ENCODE results near the gene ENTR1. TPM values are rescaled to one million over a fixed set of nuclear protein-coding genes. Genes with fewer than 3 reads are reported as not detected.

ENTR1 gene
- total RNA-seq, 1 experiment from 2014 or later: 90.8 TPM

DNA sequence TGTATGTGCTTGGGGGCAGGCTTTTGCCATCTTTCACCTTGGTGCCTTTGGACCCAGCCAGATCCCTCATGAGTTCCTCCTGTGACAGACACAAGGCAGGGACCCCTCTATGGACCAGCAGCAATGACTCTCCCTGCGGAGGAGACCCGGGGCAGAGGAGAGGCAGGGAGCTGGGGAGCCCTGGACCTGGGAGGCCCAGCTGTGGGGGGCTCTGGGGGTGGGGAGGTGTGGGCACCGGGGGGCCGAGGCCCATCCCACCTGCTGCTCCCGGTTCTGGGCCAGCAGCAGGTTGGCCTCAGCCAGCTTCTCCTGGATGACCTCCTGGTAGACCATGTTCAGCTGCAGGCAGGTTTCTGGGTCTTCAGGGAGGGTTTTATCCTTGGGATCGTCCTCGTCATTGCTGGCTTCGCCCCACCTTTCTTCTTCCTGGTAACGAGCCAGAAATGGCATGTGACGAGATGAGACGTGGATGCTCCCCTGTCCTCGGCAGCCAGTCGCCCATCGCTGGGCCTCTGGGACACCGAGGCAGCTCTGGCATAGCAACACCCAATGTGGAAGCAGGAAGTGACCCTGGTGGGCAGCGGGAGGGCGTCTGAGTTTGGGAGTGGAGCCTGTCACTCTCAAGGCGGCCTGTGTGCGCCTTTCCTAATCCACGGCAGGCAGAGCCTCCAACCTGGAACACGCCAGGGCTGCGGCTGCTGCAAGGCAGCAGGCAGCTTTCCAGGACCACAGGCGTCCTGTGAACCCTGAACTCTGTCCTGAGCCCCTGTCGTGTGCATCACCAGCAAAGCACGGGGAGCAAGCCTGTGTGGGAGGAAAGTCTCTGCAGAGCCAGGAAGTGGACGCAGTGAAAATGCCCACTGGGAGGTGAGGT is 14.8 kb downstream of the ENTR1 start:
- TF ChIP-seq TCF7L2 (IDR thresholded peaks at IDR 0.05; ENCODE audit: low read depth, low read length) (no peak), SIN3A (IDR thresholded peaks at IDR 0.05; ENCODE audit: borderline replicate concordance, insufficient read depth, low read depth, low read length) (no peak), POLR2AphosphoS5 (IDR thresholded peaks at IDR 0.05; ENCODE audit: low read depth, low read length) (no peak)
- TF ChIP-seq, protein P1, sequence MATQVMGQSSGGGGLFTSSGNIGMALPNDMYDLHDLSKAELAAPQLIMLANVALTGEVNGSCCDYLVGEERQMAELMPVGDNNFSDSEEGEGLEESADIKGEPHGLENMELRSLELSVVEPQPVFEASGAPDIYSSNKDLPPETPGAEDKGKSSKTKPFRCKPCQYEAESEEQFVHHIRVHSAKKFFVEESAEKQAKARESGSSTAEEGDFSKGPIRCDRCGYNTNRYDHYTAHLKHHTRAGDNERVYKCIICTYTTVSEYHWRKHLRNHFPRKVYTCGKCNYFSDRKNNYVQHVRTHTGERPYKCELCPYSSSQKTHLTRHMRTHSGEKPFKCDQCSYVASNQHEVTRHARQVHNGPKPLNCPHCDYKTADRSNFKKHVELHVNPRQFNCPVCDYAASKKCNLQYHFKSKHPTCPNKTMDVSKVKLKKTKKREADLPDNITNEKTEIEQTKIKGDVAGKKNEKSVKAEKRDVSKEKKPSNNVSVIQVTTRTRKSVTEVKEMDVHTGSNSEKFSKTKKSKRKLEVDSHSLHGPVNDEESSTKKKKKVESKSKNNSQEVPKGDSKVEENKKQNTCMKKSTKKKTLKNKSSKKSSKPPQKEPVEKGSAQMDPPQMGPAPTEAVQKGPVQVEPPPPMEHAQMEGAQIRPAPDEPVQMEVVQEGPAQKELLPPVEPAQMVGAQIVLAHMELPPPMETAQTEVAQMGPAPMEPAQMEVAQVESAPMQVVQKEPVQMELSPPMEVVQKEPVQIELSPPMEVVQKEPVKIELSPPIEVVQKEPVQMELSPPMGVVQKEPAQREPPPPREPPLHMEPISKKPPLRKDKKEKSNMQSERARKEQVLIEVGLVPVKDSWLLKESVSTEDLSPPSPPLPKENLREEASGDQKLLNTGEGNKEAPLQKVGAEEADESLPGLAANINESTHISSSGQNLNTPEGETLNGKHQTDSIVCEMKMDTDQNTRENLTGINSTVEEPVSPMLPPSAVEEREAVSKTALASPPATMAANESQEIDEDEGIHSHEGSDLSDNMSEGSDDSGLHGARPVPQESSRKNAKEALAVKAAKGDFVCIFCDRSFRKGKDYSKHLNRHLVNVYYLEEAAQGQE (IDR thresholded peaks at IDR 0.05; ENCODE audit: insufficient read depth in 1 of 2, low read depth in 2 of 2, low read length in 1 of 2): no peak
- TF ChIP-seq, protein P2, sequence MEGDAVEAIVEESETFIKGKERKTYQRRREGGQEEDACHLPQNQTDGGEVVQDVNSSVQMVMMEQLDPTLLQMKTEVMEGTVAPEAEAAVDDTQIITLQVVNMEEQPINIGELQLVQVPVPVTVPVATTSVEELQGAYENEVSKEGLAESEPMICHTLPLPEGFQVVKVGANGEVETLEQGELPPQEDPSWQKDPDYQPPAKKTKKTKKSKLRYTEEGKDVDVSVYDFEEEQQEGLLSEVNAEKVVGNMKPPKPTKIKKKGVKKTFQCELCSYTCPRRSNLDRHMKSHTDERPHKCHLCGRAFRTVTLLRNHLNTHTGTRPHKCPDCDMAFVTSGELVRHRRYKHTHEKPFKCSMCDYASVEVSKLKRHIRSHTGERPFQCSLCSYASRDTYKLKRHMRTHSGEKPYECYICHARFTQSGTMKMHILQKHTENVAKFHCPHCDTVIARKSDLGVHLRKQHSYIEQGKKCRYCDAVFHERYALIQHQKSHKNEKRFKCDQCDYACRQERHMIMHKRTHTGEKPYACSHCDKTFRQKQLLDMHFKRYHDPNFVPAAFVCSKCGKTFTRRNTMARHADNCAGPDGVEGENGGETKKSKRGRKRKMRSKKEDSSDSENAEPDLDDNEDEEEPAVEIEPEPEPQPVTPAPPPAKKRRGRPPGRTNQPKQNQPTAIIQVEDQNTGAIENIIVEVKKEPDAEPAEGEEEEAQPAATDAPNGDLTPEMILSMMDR (IDR thresholded peaks at IDR 0.05): no peak
- peaks cover 6% of the 10 kb centered on the region; the same call in 1 of the 2 replicates for H3K4me1 ChIP-seq (ENCODE audit: control insufficient read depth, insufficient read depth, low read length)
- in situ Hi-C loops (cut with HindIII; ENCODE audit: low pct_unique_long_range_greater_than_20kb, low sequenced_read_pairs) (no loop called here), intact Hi-C loops (cut with micrococcal nuclease; ENCODE audit: unreplicated experiment) (no loop called here)
- POLR2A ChIA-PET: interaction anchor here (0.6 kb wide), 2 partner anchors 66 to 502 kb away, joined by 3 read pairs; no protein-coding TSS in a partner anchor
- H3K9me3 ChIP-seq (ENCODE audit: control insufficient read depth, insufficient read depth, low read depth, low read length): no peaks in the 10 kb centered on the region
- H3K36me3 ChIP-seq (ENCODE audit: control insufficient read depth, insufficient read depth, low read length): no peaks in the 10 kb centered on the region; the same call in 1 of the 2 replicates
- H3K27me3 ChIP-seq (ENCODE audit: control insufficient read depth, insufficient read depth, low read length): no peaks in the 10 kb centered on the region
- DNase-seq (ENCODE audit: low read depth, low spot score) (no peak), ATAC-seq (no peak)
- CTCF ChIA-PET: no interaction called here
- no TSS peak for BruUV-seq (replicated peaks)
- no peak overlapping the region for H3K4me3 ChIP-seq (ENCODE audit: low read depth in 2 of 2, low read length in 2 of 2)
- H3K27ac ChIP-seq (ENCODE audit: low read length): no peak overlapping the region

DNA sequence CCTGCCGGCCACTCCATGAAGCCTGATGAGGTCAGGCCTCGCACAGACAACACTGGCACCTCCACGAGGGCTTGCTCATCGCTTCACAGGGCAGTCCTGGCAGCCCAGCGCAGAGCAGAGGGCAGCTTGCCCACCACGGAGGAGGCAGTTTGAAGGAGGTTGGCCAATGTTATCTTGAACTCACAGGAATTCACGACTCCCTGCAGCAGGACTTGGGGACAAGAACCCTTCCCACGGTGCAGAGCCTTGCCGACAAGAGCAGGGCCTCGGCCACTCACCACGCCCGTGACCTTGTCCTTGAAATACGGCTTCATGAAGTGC is 15.4 kb downstream of the ENTR1 start:
- no peak for ATAC-seq
- no TSS peak for BruUV-seq (replicated peaks)
- no peak for DNase-seq (ENCODE audit: low read depth, low spot score)
- POLR2A ChIA-PET: no interaction called here
- no peaks in the 10 kb centered on the region for H3K27me3 ChIP-seq (ENCODE audit: control insufficient read depth, insufficient read depth, low read length)
- H3K4me1 ChIP-seq (ENCODE audit: control insufficient read depth, insufficient read depth, low read length): 0 out of 2 replicates have a peak, but pooled peaks cover 4% of the 10 kb centered on the region
- intact Hi-C loops (cut with micrococcal nuclease; ENCODE audit: unreplicated experiment) (no loop called here), in situ Hi-C loops (cut with HindIII; ENCODE audit: low pct_unique_long_range_greater_than_20kb, low sequenced_read_pairs) (no loop called here)
- no peak for TF ChIP-seq POLR2AphosphoS5 (IDR thresholded peaks at IDR 0.05; ENCODE audit: low read depth, low read length)
- H3K27ac ChIP-seq (ENCODE audit: low read length): no peak overlapping the region
- no peak overlapping the region for H3K4me3 ChIP-seq (ENCODE audit: low read depth in 2 of 2, low read length in 2 of 2)
- no peaks in the 10 kb centered on the region; the same call in 1 of the 2 replicates for H3K36me3 ChIP-seq (ENCODE audit: control insufficient read depth, insufficient read depth, low read length)
- CTCF ChIA-PET: no interaction called here
- H3K9me3 ChIP-seq (ENCODE audit: control insufficient read depth, insufficient read depth, low read depth, low read length): no peaks in the 10 kb centered on the region
